Measurements from ENCODE around the gene SH3BGRL3.

DNA sequence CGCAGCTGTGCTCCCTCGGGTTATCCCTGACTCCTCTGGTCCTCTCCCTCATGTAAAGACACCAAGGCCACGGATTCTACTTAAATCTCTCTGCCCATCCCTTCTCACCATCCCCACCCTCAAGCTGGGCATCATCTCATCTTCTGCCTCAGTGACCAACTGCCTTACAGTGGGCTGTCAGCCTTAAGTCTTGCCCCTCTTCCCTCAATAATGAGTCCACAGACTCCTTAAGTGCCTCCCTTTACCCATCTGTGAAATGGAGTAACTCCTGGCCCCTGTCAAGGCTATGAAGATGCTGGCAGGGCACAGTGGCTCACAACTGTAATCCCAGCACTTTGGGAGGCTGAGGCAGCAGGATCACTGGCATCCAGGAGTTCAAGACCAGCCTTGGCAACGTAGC is 12.1 kb downstream of the SH3BGRL3 start:
- TF ChIP-seq, protein P1, sequence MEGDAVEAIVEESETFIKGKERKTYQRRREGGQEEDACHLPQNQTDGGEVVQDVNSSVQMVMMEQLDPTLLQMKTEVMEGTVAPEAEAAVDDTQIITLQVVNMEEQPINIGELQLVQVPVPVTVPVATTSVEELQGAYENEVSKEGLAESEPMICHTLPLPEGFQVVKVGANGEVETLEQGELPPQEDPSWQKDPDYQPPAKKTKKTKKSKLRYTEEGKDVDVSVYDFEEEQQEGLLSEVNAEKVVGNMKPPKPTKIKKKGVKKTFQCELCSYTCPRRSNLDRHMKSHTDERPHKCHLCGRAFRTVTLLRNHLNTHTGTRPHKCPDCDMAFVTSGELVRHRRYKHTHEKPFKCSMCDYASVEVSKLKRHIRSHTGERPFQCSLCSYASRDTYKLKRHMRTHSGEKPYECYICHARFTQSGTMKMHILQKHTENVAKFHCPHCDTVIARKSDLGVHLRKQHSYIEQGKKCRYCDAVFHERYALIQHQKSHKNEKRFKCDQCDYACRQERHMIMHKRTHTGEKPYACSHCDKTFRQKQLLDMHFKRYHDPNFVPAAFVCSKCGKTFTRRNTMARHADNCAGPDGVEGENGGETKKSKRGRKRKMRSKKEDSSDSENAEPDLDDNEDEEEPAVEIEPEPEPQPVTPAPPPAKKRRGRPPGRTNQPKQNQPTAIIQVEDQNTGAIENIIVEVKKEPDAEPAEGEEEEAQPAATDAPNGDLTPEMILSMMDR (IDR thresholded peaks at IDR 0.05; ENCODE audit: insufficient read depth, low read depth, low read length), result no peak
- TF ChIP-seq EZH2 (IDR thresholded peaks at IDR 0.05; ENCODE audit: insufficient read depth, low read length), result no peak

Measured in astrocyte (in vitro differentiated cells and primary cell).